Measurements from ENCODE around the gene CFAP97D2. TPM values are rescaled to one million over a fixed set of nuclear protein-coding genes. Genes with fewer than 3 reads are reported as not detected.

CFAP97D2 gene
- total RNA-seq, 5 donors from 2014 or later (not counting 1 experiment from before 2014, with no cell fraction given): 0.92 to 4.5 (median 2.6) TPM

Other genes with a start within 250 kb of the CFAP97D2 start
- 10 to 100 TPM; 18.4 to 33.9 (median 25.3) TPM for gene C13orf46, start 205.2 kb upstream of the CFAP97D2 start, total RNA-seq
- gene RASA3, start 46.6 kb upstream of the CFAP97D2 start, total RNA-seq: 100 to 1,000 TPM; 223 to 267 (median 238) TPM
- gene CDC16, start 55.6 kb downstream of the CFAP97D2 start, total RNA-seq: 10 to 100 TPM; 61.5 to 97.8 (median 78.8) TPM
- 100 to 1,000 TPM in 1 of 5 donors, 10 to 100 TPM in 4; 40.5 to 105 (median 68.0) TPM for gene UPF3A, start 102.3 kb downstream of the CFAP97D2 start, total RNA-seq
- 10 to 100 TPM; 14.0 to 21.7 (median 18.0) TPM for gene CHAMP1, start 135.2 kb downstream of the CFAP97D2 start, total RNA-seq

Data from T-cell (primary cell).